ENCODE measurements around the gene VCL. TPM values are rescaled to one million over a fixed set of nuclear protein-coding genes. Genes with fewer than 3 reads are reported as not detected.
A peak's percentile ranks its signal among the peaks of the same experiment; 100 is the strongest.

Gene VCL
- total RNA-seq, 2 donors from 2014 or later, result 173 to 216 TPM

DNA sequence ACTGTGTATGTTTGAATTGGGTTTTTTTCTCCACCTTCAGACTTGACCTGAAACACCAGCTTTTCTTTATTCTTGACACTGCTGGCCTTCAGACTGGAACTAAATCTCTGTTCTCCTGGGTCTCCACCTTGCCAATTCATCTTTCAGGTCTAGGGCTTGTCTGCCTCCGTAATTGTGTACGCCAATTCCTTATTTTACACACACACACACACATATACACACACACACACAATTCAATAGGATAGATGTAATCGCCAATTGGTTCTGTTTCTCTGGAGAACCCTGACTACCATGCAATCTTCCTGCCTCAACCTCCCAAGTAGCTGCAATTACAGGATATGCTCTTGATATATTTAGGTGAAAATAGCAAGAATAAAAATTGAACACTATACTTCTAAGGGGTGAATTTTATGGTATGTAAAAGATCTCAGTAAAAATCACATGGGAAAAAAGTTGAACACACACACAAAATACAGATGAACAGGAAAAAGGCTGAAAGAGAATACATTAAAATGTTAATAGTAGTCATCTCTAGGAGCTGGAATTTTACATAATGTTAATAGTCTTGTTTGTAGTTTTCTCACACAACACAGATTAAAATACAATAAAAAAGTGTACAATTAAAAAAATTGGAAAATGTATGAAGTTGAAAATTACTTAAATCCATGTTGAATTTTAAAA is 6.6 kb upstream of the VCL start:
- no peak for TF ChIP-seq CTCF (IDR thresholded peaks at IDR 0.05)
- Histone ChIP-seq H3K36me3 (no peaks in the 10 kb centered on the region), H3K9me3 (no peaks in the 10 kb centered on the region), H3K4me3 (no peak overlapping the region), H3K27me3 (no peaks in the 10 kb centered on the region), H3K4me1 (no peaks in the 10 kb centered on the region), H3K27ac (no peak overlapping the region)
- DNase-seq (ENCODE audit: low spot score), result no peak

DNA sequence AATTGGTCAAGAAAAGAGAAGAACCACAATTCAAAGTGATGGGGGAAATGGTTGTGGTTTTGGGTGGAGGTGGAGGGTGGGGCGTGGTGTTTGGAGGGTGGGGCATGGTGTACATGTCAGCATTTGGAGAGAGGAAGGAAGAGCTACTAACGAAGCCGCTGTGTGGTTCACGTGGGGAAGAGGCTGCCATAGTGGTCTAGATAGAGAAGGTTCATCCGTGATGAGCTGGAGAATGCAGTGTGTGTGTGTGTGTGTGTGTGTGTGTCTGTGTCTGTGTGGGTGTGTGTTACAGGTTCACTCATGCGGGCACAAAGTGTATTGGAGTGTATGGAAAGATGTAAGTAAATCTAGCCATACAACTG is 6.1 kb upstream of the VCL start:
- Histone ChIP-seq H3K4me1 (peaks cover 0 to under 1% of the 10 kb centered on the region in 2 donors), H3K4me3 (no peak overlapping the region), H3K27ac (no peak overlapping the region), H3K36me3 (no peaks in the 10 kb centered on the region), H3K27me3 (no peaks in the 10 kb centered on the region), H3K9me3 (no peaks in the 10 kb centered on the region)
- TF ChIP-seq CTCF (IDR thresholded peaks at IDR 0.05), result no peak
- DNase-seq (ENCODE audit: low spot score), result no peak

DNA sequence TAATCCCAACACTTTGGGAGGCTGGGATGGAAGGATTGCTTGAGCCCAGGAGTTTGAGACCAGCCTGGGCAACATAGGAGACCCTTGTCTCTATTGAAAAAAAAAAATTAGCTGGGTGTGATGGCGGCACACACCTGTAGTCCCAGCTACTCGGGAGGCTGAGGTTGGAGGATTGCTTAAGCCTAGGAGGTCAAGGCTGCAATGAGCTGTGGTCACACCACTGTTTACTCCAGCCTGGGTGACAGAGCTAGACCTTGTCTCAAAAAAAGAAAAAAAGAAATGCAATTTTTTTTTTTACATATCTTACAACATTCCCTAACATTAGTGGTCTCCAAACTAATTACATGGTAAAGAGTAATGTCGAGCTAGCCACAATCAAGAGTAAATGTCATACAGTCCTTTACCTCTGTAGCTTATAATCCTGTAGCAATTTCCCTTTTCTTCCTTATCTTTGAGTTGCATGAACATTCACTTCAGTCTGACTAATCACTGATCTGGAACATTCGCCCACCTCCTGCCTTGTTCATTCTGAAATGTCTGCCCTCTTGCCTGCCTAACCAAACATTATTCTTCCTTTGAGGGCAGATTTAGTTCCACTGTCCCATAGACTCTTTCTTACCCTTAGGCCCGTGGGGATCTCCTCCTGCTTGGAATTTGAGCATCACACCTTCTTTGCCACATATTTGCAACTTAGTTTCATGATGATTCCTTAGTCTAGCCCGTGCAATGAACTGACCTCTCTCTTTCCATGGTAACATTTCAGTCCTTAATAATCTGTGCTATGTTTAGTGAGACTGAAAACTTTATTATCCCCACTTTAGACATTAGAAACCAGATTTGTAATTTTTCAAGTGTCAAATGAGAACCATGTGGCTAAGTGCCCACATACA is 4.8 kb upstream of the VCL start:
- Histone ChIP-seq H3K27ac (no peak overlapping the region), H3K4me1 (peaks cover 0 to 6% of the 10 kb centered on the region in 2 donors), H3K9me3 (no peaks in the 10 kb centered on the region), H3K4me3 (no peak overlapping the region), H3K27me3 (no peaks in the 10 kb centered on the region), H3K36me3 (no peaks in the 10 kb centered on the region)
- no peak for TF ChIP-seq CTCF (IDR thresholded peaks at IDR 0.05)
- DNase-seq (ENCODE audit: low spot score), result no peak

DNA sequence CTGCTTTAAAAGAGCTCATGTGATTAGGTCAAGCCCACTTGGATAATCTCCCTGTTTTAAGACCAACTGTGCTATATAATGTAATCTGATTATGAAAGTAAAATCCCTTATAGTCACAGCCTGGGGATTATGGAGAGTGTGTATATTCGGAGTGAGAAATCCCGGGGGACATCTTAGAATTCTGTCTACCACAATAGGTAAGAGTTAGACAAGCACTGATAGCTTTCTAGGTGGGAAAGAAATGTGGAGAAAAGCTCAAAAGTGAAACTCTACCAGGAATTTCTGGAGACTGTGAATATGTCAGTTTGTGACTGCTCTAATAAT is 2.9 kb upstream of the VCL start:
- TF ChIP-seq CTCF (IDR thresholded peaks at IDR 0.05), result no peak
- Histone ChIP-seq H3K4me3 (no peak overlapping the region), H3K4me1 (peaks cover 0 to 14% of the 10 kb centered on the region in 2 donors), H3K9me3 (no peaks in the 10 kb centered on the region), H3K36me3 (no peaks in the 10 kb centered on the region), H3K27me3 (no peaks in the 10 kb centered on the region), H3K27ac (no peak overlapping the region)
- no peak for DNase-seq (ENCODE audit: low spot score)

DNA sequence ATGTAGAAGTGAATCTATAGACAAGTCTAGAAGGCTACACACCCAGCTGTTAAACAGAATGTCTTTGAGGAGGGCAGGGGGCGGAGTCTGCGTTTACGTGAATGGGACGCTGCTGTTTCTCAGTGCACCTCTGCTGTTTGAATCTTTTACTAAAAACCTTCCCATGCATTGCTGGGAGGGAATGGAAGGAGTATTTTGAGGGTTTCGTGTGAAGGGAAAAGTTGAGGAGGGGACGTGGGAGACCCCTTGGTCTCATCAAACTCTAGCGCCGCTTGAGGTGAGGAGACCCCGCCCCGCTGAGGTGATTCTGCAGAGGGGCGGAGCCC is 492 bp upstream of the VCL start:
- Histone ChIP-seq H3K27ac (peak overlapping the region; percentile 71 to 79), H3K36me3 (no peaks in the 10 kb centered on the region), H3K27me3 (no peaks in the 10 kb centered on the region), H3K9me3 (no peaks in the 10 kb centered on the region), H3K4me1 (peaks cover 0 to 35% of the 10 kb centered on the region in 2 donors), H3K4me3 (peak overlapping the region; percentile 48 to 85)
- DNase-seq (ENCODE audit: low spot score), result peak; percentile 62
- TF ChIP-seq CTCF (IDR thresholded peaks at IDR 0.05), result no peak

Measured in right atrium auricular region (tissue), 2 donors.